ENCODE data around the gene TTC4.

TTC4 gene

GRCh38 chr1:54686155-54686554 lies 29.5 kb upstream of the TTC4 start:
- TF ChIP-seq, protein P1, sequence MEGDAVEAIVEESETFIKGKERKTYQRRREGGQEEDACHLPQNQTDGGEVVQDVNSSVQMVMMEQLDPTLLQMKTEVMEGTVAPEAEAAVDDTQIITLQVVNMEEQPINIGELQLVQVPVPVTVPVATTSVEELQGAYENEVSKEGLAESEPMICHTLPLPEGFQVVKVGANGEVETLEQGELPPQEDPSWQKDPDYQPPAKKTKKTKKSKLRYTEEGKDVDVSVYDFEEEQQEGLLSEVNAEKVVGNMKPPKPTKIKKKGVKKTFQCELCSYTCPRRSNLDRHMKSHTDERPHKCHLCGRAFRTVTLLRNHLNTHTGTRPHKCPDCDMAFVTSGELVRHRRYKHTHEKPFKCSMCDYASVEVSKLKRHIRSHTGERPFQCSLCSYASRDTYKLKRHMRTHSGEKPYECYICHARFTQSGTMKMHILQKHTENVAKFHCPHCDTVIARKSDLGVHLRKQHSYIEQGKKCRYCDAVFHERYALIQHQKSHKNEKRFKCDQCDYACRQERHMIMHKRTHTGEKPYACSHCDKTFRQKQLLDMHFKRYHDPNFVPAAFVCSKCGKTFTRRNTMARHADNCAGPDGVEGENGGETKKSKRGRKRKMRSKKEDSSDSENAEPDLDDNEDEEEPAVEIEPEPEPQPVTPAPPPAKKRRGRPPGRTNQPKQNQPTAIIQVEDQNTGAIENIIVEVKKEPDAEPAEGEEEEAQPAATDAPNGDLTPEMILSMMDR (IDR thresholded peaks at IDR 0.05; ENCODE audit: control insufficient read depth, insufficient read depth, low read depth, low read length, missing control alignments): no peak
- H3K4me3 ChIP-seq (ENCODE audit: control insufficient read depth, low read depth, low read length): no peak overlapping the region
- no peak for DNase-seq (ENCODE audit: low read depth)

- TF ChIP-seq, protein P1 (IDR thresholded peaks at IDR 0.05; ENCODE audit: control insufficient read depth, insufficient read depth, low read depth, low read length, missing control alignments): no peak
- no peak for DNase-seq (ENCODE audit: low read depth)
- no peak overlapping the region for H3K4me3 ChIP-seq (ENCODE audit: control insufficient read depth, low read depth, low read length)
These were observed 20.9 kb upstream of the TTC4 start for GRCh38 chr1:54694771-54695170.

- TF ChIP-seq, protein P1 (IDR thresholded peaks at IDR 0.05; ENCODE audit: control insufficient read depth, insufficient read depth, low read depth, low read length, missing control alignments): no peak
- H3K4me3 ChIP-seq (ENCODE audit: control insufficient read depth, low read depth, low read length): no peak overlapping the region
- no peak for DNase-seq (ENCODE audit: low read depth)
These were observed 20.4 kb upstream of the TTC4 start for GRCh38 chr1:54695221-54695620.

DNA sequence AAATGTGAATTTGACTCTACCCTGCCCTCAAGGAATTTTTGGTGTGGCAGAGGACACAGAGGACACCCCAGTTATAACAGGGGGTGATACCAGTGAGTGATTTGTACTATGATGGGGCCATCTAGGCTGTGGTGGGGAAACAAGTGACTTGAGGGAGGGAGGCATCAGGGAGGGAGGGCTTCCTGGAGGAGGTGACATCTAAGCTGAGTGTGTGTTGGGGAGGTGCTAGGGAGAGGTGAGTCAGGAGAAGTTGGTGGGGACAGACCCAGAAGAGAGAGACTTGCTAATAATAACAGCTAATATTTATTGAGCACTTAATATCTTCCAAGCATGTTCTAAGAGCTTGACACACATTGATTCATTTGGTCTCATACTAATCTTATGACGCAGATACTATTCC lies 19.9 kb upstream of the TTC4 start:
- no peak for DNase-seq (ENCODE audit: low read depth)
- no peak overlapping the region for H3K4me3 ChIP-seq (ENCODE audit: control insufficient read depth, low read depth, low read length)
- TF ChIP-seq, protein P1 (IDR thresholded peaks at IDR 0.05; ENCODE audit: control insufficient read depth, insufficient read depth, low read depth, low read length, missing control alignments): no peak

- H3K4me3 ChIP-seq (ENCODE audit: control insufficient read depth, low read depth, low read length): no peak overlapping the region
- TF ChIP-seq, protein P1 (IDR thresholded peaks at IDR 0.05; ENCODE audit: control insufficient read depth, insufficient read depth, low read depth, low read length, missing control alignments): no peak
- DNase-seq (ENCODE audit: low read depth): no peak
These were observed 19.4 kb upstream of the TTC4 start for GRCh38 chr1:54696262-54696661.

DNA sequence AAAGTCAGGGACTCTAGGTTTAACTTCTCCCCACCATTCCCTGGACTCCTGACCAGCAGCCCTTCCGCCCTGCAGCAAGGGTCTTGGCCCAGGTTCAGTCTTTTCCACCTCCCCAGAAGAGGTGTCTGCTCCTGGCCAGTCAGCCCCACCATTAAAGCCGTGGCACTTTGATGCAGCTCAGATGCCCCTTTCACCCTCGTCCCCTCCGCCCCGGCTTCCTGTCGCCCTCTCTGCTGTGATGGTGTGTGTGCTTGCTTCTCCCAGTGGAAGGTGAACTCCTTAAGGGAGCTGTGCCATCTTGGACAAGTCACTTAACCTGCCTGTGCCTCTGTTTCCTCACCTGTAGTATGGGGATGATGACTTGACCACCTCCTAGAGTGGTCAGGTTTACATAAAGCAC lies 17.8 kb upstream of the TTC4 start:
- no peak for DNase-seq (ENCODE audit: low read depth)
- TF ChIP-seq, protein P1 (IDR thresholded peaks at IDR 0.05; ENCODE audit: control insufficient read depth, insufficient read depth, low read depth, low read length, missing control alignments): no peak
- no peak overlapping the region for H3K4me3 ChIP-seq (ENCODE audit: control insufficient read depth, low read depth, low read length)

GRCh38 chr1:54698346-54698745 lies 17.3 kb upstream of the TTC4 start:
- H3K4me3 ChIP-seq (ENCODE audit: control insufficient read depth, low read depth, low read length): no peak overlapping the region
- DNase-seq (ENCODE audit: low read depth): no peak
- TF ChIP-seq, protein P1 (IDR thresholded peaks at IDR 0.05; ENCODE audit: control insufficient read depth, insufficient read depth, low read depth, low read length, missing control alignments): no peak
